Measurements from ENCODE around the gene PRB3.

DNA sequence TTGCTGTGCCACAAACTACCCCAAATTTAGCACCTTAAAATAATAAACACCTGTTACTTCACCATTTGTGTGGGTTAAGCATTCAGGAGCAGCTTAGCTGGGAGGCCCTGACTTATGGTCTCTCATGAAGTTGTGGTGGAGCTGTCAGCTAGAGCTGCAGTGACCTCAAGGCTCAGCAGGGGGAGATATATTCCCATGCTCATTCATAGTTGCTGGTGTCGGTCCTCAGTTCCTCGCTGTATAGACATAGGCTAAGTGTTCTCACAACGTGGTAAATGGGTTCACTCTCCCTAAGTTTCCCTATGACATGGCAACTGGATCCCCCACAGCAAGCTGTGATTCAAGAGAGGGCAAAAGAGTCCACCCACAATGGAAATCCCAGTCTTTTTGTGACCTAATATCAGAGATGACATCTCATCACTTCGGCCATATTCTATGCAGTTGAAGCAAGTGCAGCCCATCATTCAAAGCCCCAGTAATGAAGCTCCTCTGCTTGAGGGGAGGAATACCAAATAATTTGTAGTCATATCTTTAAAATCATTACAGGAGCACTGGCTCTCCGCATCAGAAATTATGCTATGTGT is 41.1 kb downstream of the PRB3 start:
- TF ChIP-seq EZH2 (IDR thresholded peaks at IDR 0.05; ENCODE audit: insufficient read depth, poor library complexity, severe bottlenecking) (no peak), EZH2phosphoT487 (IDR thresholded peaks at IDR 0.05; ENCODE audit: insufficient read depth, low read depth) (no peak)

Measured in GM23248 (cell line).